Endothelial cell (in vitro differentiated cells): ENCODE results near the gene CLDN8. TPM values are rescaled to one million over a fixed set of nuclear protein-coding genes. Genes with fewer than 3 reads are reported as not detected.

Source experiments
- DNase-seq: peaks from one replicate; pipeline ENCODE4 v3.0.0; 2021; ENCODE audit warnings: low spot score
- H3K27ac Mint-ChIP-seq: one replicate; pipeline ENCODE4 v1.8.0; 2021; ENCODE audit warnings: mixed read lengths, inconsistent platforms; ENCODE audit not compliant: unreplicated experiment
- H3K27me3 Mint-ChIP-seq: one replicate; pipeline ENCODE4 v1.8.0; 2021; ENCODE audit warnings: mild to moderate bottlenecking, moderate library complexity, mixed read lengths, inconsistent platforms; ENCODE audit not compliant: unreplicated experiment
- H3K36me3 Mint-ChIP-seq: one replicate; pipeline ENCODE4 v1.8.0; 2021; ENCODE audit warnings: mild to moderate bottlenecking, low read depth, mixed read lengths, inconsistent platforms; ENCODE audit not compliant: unreplicated experiment
- H3K4me1 Mint-ChIP-seq: one replicate; pipeline ENCODE4 v1.8.0; 2021; ENCODE audit warnings: mild to moderate bottlenecking, mixed read lengths, inconsistent platforms; ENCODE audit not compliant: unreplicated experiment
- H3K4me3 Mint-ChIP-seq: one replicate; pipeline ENCODE4 v1.8.0; 2021; ENCODE audit warnings: mild to moderate bottlenecking, mixed read lengths, inconsistent platforms; ENCODE audit not compliant: unreplicated experiment
- H3K9me3 Mint-ChIP-seq: one replicate; pipeline ENCODE4 v1.8.0; 2021; ENCODE audit warnings: mixed read lengths, inconsistent platforms; ENCODE audit not compliant: unreplicated experiment
- CTCF ChIP-seq: fragments of 200-600 bp; sonication (generic); IDR thresholded peaks from one replicate; pipeline ENCODE4 v1.5.0; 2021; ENCODE audit warnings: antibody characterized with exemption; ENCODE audit not compliant: unreplicated experiment
- long read RNA-seq: library from polyadenylated mRNA; unstranded; transcript quantifications from one replicate; pipeline ENCODE4 v2.0.0, GENCODE V29; 2020; ENCODE audit not compliant: unreplicated experiment
- total RNA-seq: library from RNA; stranded (reverse); fragmentation: NEBNext Ultra II Directional; extraction: Animal tissue kit (Norgen Biotek cat#: 25700); gene quantifications from one replicate; pipeline ENCODE4 v1.2.1, GENCODE V29; 2021; ENCODE audit not compliant: unreplicated experiment

CLDN8 gene
- total RNA-seq = not detected
- long read RNA-seq = 0 reads

GRCh38 chr21:30216041-30216723 is at the start of gene CLDN8:
TSS of gene CLDN8 (minus strand) at chr21:30216097. CDS start at chr21:30215925, 172 bp downstream.
- H3K4me1 Mint-ChIP-seq = no peaks in the 10 kb centered on the region
- no peak for TF ChIP-seq CTCF
- H3K4me3 Mint-ChIP-seq = no peak within 1 kb of the TSS

GRCh38 chr21:30257773-30258172 is 41.9 kb upstream of the CLDN8 start:
- H3K27me3 Mint-ChIP-seq = no peaks in the 10 kb centered on the region
- H3K4me1 Mint-ChIP-seq = no peaks in the 10 kb centered on the region
- H3K27ac Mint-ChIP-seq = no peak overlapping the region
- peak; percentile 64 for TF ChIP-seq CTCF
- peak; percentile 34 for DNase-seq
- no peaks in the 10 kb centered on the region for H3K9me3 Mint-ChIP-seq
- no peaks in the 10 kb centered on the region for H3K36me3 Mint-ChIP-seq
- H3K4me3 Mint-ChIP-seq = no peak overlapping the region

More at GRCh38 chr21:30216041-30216723, at the start of gene CLDN8:
- Mint-ChIP-seq H3K36me3 (no peaks in the 10 kb centered on the region), H3K27me3 (no peaks in the 10 kb centered on the region), H3K9me3 (no peaks in the 10 kb centered on the region), H3K27ac (no peak within 1 kb of the TSS)
- DNase-seq = no peak

GRCh38 chr21:30256100-30256499 is 40.2 kb upstream of the CLDN8 start:
- DNase-seq = no peak
- no peaks in the 10 kb centered on the region for H3K4me1 Mint-ChIP-seq
- H3K27me3 Mint-ChIP-seq = no peaks in the 10 kb centered on the region
- H3K9me3 Mint-ChIP-seq = no peaks in the 10 kb centered on the region
- no peaks in the 10 kb centered on the region for H3K36me3 Mint-ChIP-seq
- no peak overlapping the region for H3K27ac Mint-ChIP-seq
- TF ChIP-seq CTCF = no peak
- no peak overlapping the region for H3K4me3 Mint-ChIP-seq

GRCh38 chr21:30255679-30256078 is 39.8 kb upstream of the CLDN8 start:
- Mint-ChIP-seq H3K36me3 (no peaks in the 10 kb centered on the region), H3K4me1 (no peaks in the 10 kb centered on the region), H3K9me3 (no peaks in the 10 kb centered on the region), H3K4me3 (no peak overlapping the region), H3K27me3 (no peaks in the 10 kb centered on the region), H3K27ac (no peak overlapping the region)
- TF ChIP-seq CTCF = no peak
- no peak for DNase-seq

GRCh38 chr21:30251781-30252180 is 35.9 kb upstream of the CLDN8 start:
- H3K4me1 Mint-ChIP-seq = no peaks in the 10 kb centered on the region
- H3K9me3 Mint-ChIP-seq = no peaks in the 10 kb centered on the region
- no peak overlapping the region for H3K27ac Mint-ChIP-seq
- no peaks in the 10 kb centered on the region for H3K27me3 Mint-ChIP-seq
- DNase-seq = no peak
- no peak overlapping the region for H3K4me3 Mint-ChIP-seq
- TF ChIP-seq CTCF = no peak
- no peaks in the 10 kb centered on the region for H3K36me3 Mint-ChIP-seq
